SK-N-SH (cell line): ENCODE results near the gene CD22. TPM values are rescaled to one million over a fixed set of nuclear protein-coding genes. Genes with fewer than 3 reads are reported as not detected.

Source experiments
- CTCF ChIA-PET: fragments of 300-600, 350-600 bp; formaldehyde crosslinking; extraction: SDS; loops from one replicate; lab custom pipeline; 2021; lab: Yijun Ruan, JAX
- POLR2A ChIA-PET: fragments of 350-600 bp; sonication (Branson Sonifier 250); formaldehyde crosslinking; extraction: SDS; loops from one replicate; lab custom pipeline; 2020; ENCODE audit warnings: antibody characterized with exemption, inconsistent platforms; lab: Yijun Ruan, JAX
- DNase-seq: peaks from one replicate; pipeline ENCODE4 v3.0.0; 2012
- H2AFZ ChIP-seq: fragments of 200-600 bp; sonication (generic); 2 replicates; pipeline ENCODE4 v1.8.1; 2016; ENCODE audit warnings: antibody characterized with exemption, mild to moderate bottlenecking, low read depth
- H3F3A ChIP-seq: fragments of 200-600 bp; sonication (generic); replicated peaks from 2 replicates; pipeline ENCODE3; 2016; ENCODE audit warnings: antibody characterized with exemption, mild to moderate bottlenecking; ENCODE audit not compliant: insufficient read depth
- H3K27ac ChIP-seq, 2 experiments: fragments of 200-500 bp in 1 of 2; fragments of 200-600 bp in 1 of 2; sonication (Bioruptor generic) in 1 of 2; sonication (generic), shearing (Covaris generic) in 1 of 2; 2 replicates each; pipeline versions ENCODE4 v1.5.1 to v1.6.1; 2014 to 2016; ENCODE audit warnings: low read depth in 2 of 2, inconsistent platforms in 1 of 2, low read length in 1 of 2, mild to moderate bottlenecking in 1 of 2, mixed read lengths in 1 of 2
- H3K27me3 ChIP-seq: fragments of 200-600 bp; sonication (generic), shearing (Covaris generic); 2 replicates; pipeline ENCODE4 v1.6.1; 2016; ENCODE audit warnings: mixed run types; ENCODE audit not compliant: insufficient read depth
- H3K36me3 ChIP-seq, 2 experiments: fragments of 200-500 bp in 1 of 2; fragments of 200-600 bp in 1 of 2; sonication (Bioruptor generic) in 1 of 2; sonication (generic) in 1 of 2; replicated peaks in 1 of 2; 2 replicates each; pipeline versions ENCODE3 to v1.5.1; 2014 to 2016; ENCODE audit warnings: low read length in 1 of 2, mild to moderate bottlenecking in 1 of 2; ENCODE audit not compliant: insufficient read depth in 2 of 2, control insufficient read depth in 1 of 2
- H3K4me1 ChIP-seq, 2 experiments: fragments of 200-500 bp in 1 of 2; fragments of 200-600 bp in 1 of 2; sonication (Bioruptor generic) in 1 of 2; sonication (generic), shearing (Covaris generic) in 1 of 2; 2 replicates each; pipeline versions ENCODE4 v1.5.1 to v1.6.1; 2014 to 2016; ENCODE audit warnings: low read depth in 1 of 2, low read length in 1 of 2, mixed run types in 1 of 2; ENCODE audit not compliant: insufficient read depth in 2 of 2, control insufficient read depth in 1 of 2
- H3K4me2 ChIP-seq: fragments of 200-600 bp; sonication (generic), shearing (Covaris generic); 2 replicates; pipeline ENCODE4 v1.6.1; 2017; ENCODE audit warnings: mixed run types
- H3K4me3 ChIP-seq, 2 experiments: fragments of 200-500 bp in 1 of 2; fragments of 200-600 bp in 1 of 2; sonication (Bioruptor generic) in 1 of 2; sonication (generic), shearing (Covaris generic) in 1 of 2; 2 replicates each; pipeline versions ENCODE4 v1.5.1 to v1.8.1; 2014 to 2016; ENCODE audit warnings: low read depth in 2 of 2, inconsistent platforms in 1 of 2, low read length in 1 of 2, mild to moderate bottlenecking in 1 of 2, mixed read lengths in 1 of 2, moderate library complexity in 1 of 2
- H3K79me2 ChIP-seq: fragments of 200-600 bp; sonication (generic); 2 replicates; pipeline ENCODE4 v1.8.1; 2017; ENCODE audit warnings: mild to moderate bottlenecking; ENCODE audit not compliant: insufficient read depth
- H3K9ac ChIP-seq: fragments of 200-600 bp; sonication (generic); 2 replicates; pipeline ENCODE4 v1.6.1; 2017; ENCODE audit warnings: mixed run types
- H3K9me2 ChIP-seq: fragments of 200-600 bp; sonication (generic); 2 replicates; pipeline ENCODE4 v1.6.1; 2017; ENCODE audit warnings: mixed run types
- H3K9me3 ChIP-seq: fragments of 200-600 bp; sonication (generic); 2 replicates; pipeline ENCODE4 v1.6.1; 2017; ENCODE audit warnings: mixed run types, mild to moderate bottlenecking, moderate library complexity
- H4K20me1 ChIP-seq: fragments of 200-600 bp; sonication (generic); 2 replicates; pipeline ENCODE4 v1.6.1; 2017; ENCODE audit warnings: mild to moderate bottlenecking, mixed run types; ENCODE audit not compliant: insufficient read depth
- CTCF ChIP-seq: fragments of 200-600 bp; sonication (generic); IDR thresholded peaks from 2 replicates; pipeline ENCODE4 v1.6.1; 2017; ENCODE audit warnings: antibody characterized with exemption, mild to moderate bottlenecking, moderate library complexity
- EP300 ChIP-seq, 2 experiments: IDR thresholded peaks; 2 replicates each; pipeline versions ENCODE4 v1.4.0 to v1.6.1; 2012; ENCODE audit warnings: borderline replicate concordance in 1 of 2, low read depth in 1 of 2, low read length in 1 of 2
- IRF3 ChIP-seq: fragments of 150-350 bp; IDR thresholded peaks from 2 replicates; pipeline ENCODE4 v1.6.1; 2016; ENCODE audit warnings: mild to moderate bottlenecking, low read depth, low read length
- MEF2A ChIP-seq: IDR thresholded peaks from 2 replicates; pipeline ENCODE4 v1.4.0; 2012; ENCODE audit warnings: low read depth, borderline replicate concordance
- PBX3 ChIP-seq: IDR thresholded peaks from 2 replicates; pipeline ENCODE4; 2012
- RCOR1 ChIP-seq: fragments of 150-350 bp; IDR thresholded peaks from 2 replicates; pipeline ENCODE4 v1.6.1; 2017; ENCODE audit warnings: antibody characterized with exemption, low read length
- SIN3A ChIP-seq: IDR thresholded peaks from 2 replicates; pipeline ENCODE4 v1.6.1; 2012; ENCODE audit warnings: low read depth, mild to moderate bottlenecking, low read length, moderate library complexity, borderline replicate concordance
- SMC3 ChIP-seq: IDR thresholded peaks from 2 replicates; pipeline ENCODE4 v1.6.1; 2012; ENCODE audit warnings: low read depth, low read length, improper control_type of control experiment
- USF1 ChIP-seq: IDR thresholded peaks from 2 replicates; pipeline ENCODE4 v1.4.0; 2012; ENCODE audit warnings: low read depth, borderline replicate concordance
- YY1 ChIP-seq: IDR thresholded peaks from 2 replicates; pipeline ENCODE4 v1.4.0; 2012; ENCODE audit warnings: low read depth, mild to moderate bottlenecking
- WGBS: methylation state at CpG from one replicate; pipeline ENCODE4 v1.1.6; 2017; ENCODE audit warnings: low lambda C conversion rate; 5-methylcytosine and 5-hydroxymethylcytosine counted together
- polyA plus RNA-seq, 3 experiments: library from polyadenylated mRNA; depleted of rRNA; stranded (reverse); fragments of >200 nt; gene quantifications; 2 replicates each; pipeline ENCODE4 v1.2.3, GENCODE V29; 2012

The CD22 gene
- polyA plus RNA-seq, 1 of the 3 experiments (the other 2 are of a cell fraction), result 0.18 TPM

GRCh38 chr19:35331551-35332214 lies 2.7 kb downstream of the CD22 start:
- no peak overlapping the region for H2AFZ ChIP-seq
- H3K4me3 ChIP-seq, result no peak overlapping the region
- no peaks in the 10 kb centered on the region for H3K79me2 ChIP-seq
- no peaks in the 10 kb centered on the region for H4K20me1 ChIP-seq
- no peak overlapping the region for H3K27ac ChIP-seq
- H3K27me3 ChIP-seq, result peaks cover 91% of the 10 kb centered on the region
- no peaks in the 10 kb centered on the region for H3K4me1 ChIP-seq
- no peaks in the 10 kb centered on the region for H3K9me3 ChIP-seq
- no peaks in the 10 kb centered on the region for H3K9me2 ChIP-seq
- no peak overlapping the region for H3K9ac ChIP-seq
- H3K4me2 ChIP-seq, result no peak overlapping the region
- no peak for TF ChIP-seq IRF3
- no peak for TF ChIP-seq EP300 (IDR thresholded peaks at IDR 0.05; ENCODE audit: borderline replicate concordance in 1 of 2, low read depth in 1 of 2, low read length in 1 of 2)
- TF ChIP-seq YY1, result no peak
- TF ChIP-seq RCOR1, result no peak
- no peak for TF ChIP-seq USF1
- TF ChIP-seq SMC3, result no peak
- no peak for TF ChIP-seq PBX3
- TF ChIP-seq SIN3A, result no peak
- DNase-seq, result no peak
- H3K36me3 ChIP-seq, result no peaks in the 10 kb centered on the region
- WGBS, result 5% methylated on average over 14 of the region's 14 CpGs
- POLR2A ChIA-PET, result no interaction called here
- H3F3A ChIP-seq, result no peaks in the 10 kb centered on the region
- CTCF ChIA-PET, result interaction anchor here (3.3 kb wide), 1 partner anchor 21 kb away, joined by 20 read pairs; no protein-coding TSS in a partner anchor

GRCh38 chr19:35332817-35333216 lies 3.8 kb downstream of the CD22 start:
- no peak for DNase-seq
- H4K20me1 ChIP-seq, result no peaks in the 10 kb centered on the region
- ChIA-PET CTCF (interaction anchor here (1.7 to 3.3 kb wide), 2 partner anchors 20 to 162 kb away, joined by 4 to 20 read pairs; no protein-coding TSS in a partner anchor), POLR2A (no interaction called here)
- no peaks in the 10 kb centered on the region for H3K9me3 ChIP-seq
- 16% methylated on average over 11 of the region's 12 CpGs for WGBS
- H3K4me2 ChIP-seq, result no peak overlapping the region
- H3K4me1 ChIP-seq, result no peaks in the 10 kb centered on the region
- H3K36me3 ChIP-seq, result no peaks in the 10 kb centered on the region
- H3K9me2 ChIP-seq, result no peaks in the 10 kb centered on the region
- H3K79me2 ChIP-seq, result no peaks in the 10 kb centered on the region
- H3K27me3 ChIP-seq, result peaks cover 91% of the 10 kb centered on the region
- TF ChIP-seq YY1, result no peak
- TF ChIP-seq CTCF, result no peak
- no peak for TF ChIP-seq MEF2A
- no peak for TF ChIP-seq IRF3
- H3K27ac ChIP-seq, result no peak overlapping the region
- no peak overlapping the region for H2AFZ ChIP-seq
- H3K4me3 ChIP-seq, result no peak overlapping the region
- no peak overlapping the region for H3K9ac ChIP-seq
- no peaks in the 10 kb centered on the region for H3F3A ChIP-seq
